Islet of Langerhans (tissue), 1 donor: ENCODE measurements around the gene CNOT3.
A peak's percentile ranks its signal among the peaks of the same experiment; 100 is the strongest.
"Not testable (repeated sequence)": the region's sequence is repeated elsewhere in the genome, so short reads cannot be mapped to it uniquely, and the experiment has no call there.

Experiments used
- FAIRE-seq: peaks from one replicate; lab custom pipeline; 2011; peaks lifted over from hg19 to GRCh38; lab: Jason Lieb, UNC

The CNOT3 gene

GRCh38 chr19:54137699-54138488 is at the start of gene CNOT3:
Gene CNOT3, plus strand, starts transcription at chr19:54137762. Its CDS starts 5,217 bp downstream, at chr19:54142979.
- FAIRE-seq: no peak

DNA sequence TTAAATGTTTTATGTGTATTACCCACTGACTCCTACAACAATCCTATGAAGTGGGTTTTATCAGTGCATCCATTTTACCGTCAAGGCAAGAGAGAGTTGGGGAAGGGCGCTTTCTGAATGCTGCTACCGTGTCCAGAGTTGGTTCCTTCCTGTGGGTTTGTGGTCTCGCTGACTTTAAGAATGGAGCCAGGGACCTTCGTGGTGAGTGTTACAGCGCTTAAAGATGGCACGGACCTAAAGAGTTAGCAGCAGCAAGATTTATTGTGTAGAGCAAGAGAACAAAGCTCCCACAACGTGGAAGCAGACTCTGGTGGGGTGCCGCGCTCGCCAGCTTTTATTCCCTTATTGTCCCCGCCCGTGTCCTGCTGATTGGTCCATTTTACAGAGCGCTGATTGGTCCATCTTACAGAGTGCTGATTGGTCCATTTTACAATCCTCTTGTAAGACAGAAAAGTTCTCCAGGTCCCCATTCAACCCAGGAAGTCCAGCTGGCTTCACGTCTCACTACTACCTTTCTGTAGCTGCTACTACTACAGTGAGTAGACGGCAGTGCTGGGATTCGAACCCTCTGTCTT is 43.0 kb upstream of the CNOT3 start:
- no peak for FAIRE-seq

- no peak for FAIRE-seq
Measured at GRCh38 chr19:54095136-54095858, 42.3 kb upstream of the CNOT3 start.

DNA sequence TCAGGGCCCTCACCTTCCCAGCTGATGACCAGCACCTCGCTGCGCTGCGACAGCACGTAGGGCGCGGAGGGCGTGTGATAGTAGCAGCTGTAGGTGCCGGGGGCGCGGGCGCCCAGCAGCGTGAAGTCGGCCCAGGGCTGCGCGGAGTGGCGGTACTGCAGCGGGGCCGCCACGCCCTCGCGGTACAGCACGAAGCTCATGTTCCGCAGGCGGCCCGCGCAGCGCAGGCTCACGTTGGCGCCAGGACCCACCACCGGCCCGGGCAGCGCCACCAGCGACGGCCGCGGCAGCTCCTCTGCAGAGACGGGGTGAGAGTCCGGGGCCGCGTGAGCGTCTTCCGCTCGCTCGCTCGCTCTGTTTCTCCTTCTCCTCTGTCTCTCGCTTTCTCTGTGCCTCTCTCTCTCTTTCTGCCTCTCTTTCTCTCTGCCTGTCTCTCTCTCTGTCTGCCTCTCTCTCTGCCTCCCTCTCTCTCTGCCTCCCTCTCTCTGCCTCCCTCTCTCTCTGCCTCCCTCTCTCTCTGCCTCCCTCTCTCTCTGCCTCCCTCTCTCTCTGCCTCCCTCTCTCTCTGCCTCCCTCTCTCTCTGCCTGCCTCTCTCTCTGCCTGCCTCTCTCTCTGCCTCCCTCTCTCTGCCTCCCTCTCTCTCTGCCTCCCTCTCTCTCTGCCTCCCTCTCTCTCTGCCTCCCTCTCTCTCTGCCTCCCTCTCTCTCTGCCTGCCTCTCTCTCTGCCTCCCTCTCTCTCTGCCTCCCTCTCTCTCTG is 41.5 kb upstream of the CNOT3 start:
- not testable (repeated sequence) for FAIRE-seq

- no peak for FAIRE-seq
Measured at GRCh38 chr19:54096617-54097106, 40.9 kb upstream of the CNOT3 start.

- FAIRE-seq: no peak
Measured at GRCh38 chr19:54099190-54099902, 38.2 kb upstream of the CNOT3 start.

DNA sequence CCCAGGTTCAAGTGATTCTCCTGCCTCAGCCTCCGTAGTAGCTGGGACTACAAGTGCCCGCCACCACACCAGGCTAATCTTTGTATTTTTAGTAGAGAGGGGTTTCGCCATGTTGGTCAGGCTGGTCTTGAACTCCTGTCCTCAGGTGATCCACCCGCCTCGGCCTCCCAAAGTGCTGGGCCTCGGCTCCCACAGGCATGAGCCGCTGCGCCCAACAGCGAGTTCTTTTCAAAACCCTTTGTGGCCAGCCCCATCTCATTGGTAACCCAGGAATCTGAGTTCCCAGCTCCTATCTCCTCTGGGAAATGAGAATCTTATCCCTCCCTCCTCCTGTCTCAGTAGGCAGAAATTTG is 37.7 kb upstream of the CNOT3 start:
- not testable (repeated sequence) for FAIRE-seq

GRCh38 chr19:54100561-54100960 is 37.0 kb upstream of the CNOT3 start, which contains the start of gene OSCAR:
Gene OSCAR, minus strand, starts transcription at chr19:54100803. Its CDS starts 11 bp downstream, at chr19:54100792.
- no peak for FAIRE-seq

DNA sequence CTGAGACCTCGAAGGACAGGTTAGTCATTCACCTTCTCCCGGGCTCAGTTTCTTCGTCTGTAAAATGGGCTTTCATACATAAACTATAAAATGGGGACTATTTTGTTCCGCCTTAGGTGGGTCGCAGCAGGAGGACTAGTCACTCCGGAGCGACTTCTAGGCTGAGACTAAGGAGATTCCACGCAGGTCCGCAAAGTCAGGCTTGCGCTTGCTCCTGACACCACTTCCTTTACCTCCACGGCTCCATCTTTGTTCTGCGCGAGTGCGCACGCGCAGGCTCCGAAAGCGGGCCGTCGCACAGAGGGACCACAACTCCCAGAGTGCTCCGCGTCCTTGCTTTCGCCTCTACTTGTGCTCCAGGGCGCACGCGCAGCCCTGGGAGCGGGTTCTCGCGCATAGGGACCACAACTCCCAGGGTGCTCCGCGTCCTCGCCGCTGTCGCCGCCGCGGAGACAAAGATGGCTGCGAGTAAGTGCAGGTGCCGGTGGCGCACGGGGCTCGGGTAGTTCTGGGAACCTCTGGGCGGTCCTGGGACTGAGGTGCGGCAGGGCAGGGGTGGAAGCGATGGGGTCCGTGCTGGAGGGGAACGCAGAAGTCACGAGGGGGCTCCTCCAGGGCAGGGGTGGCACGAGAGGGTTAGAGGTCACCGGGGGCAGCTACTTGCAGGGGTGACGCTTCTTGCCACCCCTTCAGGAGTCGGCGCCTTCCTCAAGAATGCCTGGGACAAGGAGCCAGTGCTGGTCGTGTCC is 35.0 kb upstream of the CNOT3 start, which contains the start of gene NDUFA3:
Gene NDUFA3, plus strand, starts transcription at position 435 of the 749 bp plus-strand sequence. Its CDS starts 24 bp downstream, at position 459.
- peak; percentile 76 for FAIRE-seq

DNA sequence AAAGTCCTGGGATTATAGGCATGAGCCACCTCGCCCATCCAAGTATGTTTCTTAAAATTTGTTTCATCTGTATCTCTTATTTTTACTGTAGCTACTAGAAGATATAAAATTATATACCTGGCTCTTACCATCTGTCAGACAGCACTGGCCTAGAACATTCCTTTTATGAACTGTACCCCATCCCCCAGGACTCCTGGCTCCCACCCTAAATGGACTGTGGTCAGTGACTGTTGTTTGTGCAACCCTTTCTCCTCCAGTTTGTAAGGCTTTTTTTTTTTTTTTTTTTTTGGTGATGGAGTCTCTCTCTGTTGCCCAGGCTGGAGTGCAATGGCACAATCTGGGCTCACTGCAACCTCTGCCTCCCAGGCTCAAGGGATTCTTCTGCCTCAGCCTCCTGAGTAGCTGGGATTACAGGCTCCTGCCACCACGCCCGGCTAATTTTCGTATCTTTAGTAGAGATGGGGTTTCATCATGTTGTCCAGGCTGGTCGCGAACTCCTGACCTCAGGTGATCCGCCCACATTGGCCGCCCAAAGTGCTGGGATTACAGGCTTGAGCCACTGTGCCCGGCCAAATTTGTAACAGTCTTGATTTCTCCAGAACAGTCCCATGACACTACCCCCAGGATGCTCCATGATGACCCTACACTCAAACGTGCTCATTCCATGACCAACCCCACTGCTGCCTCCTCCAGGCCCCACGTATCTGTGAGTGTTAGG is 32.4 kb upstream of the CNOT3 start:
- no peak for FAIRE-seq

GRCh38 chr19:54105796-54106195 is 31.8 kb upstream of the CNOT3 start:
- no peak for FAIRE-seq

GRCh38 chr19:54106716-54107115 is 30.8 kb upstream of the CNOT3 start:
- FAIRE-seq: no peak

DNA sequence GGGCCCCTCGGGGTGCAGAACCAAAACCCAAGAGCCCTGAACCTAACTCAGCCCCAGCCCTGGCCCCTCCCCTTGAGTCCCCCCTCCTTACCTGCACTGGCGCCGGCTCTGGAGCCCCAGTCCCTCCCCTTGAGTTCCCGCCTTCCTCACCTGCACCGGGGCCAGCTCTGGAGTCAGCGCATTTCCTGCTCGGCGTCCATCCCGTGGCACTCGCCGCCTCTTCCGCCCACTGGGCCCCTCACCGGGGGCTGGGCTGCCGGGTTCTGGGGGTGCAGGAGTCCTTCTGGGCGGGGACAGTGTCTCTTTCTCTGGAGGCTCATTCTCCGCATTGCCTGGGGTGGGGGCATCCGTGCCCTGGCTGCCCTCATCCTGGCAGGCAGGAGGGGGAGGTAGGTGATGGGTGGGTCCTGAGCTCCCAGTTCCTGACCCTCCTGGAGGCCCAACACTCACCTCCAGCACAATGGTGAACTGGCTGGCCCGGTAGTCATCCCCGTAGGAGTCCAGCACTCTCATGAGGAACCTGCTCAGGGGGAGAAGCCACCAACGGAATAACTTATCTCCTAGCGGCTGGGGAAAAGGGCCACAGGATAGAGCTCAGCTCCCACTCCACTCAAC is 29.6 kb upstream of the CNOT3 start:
- no peak for FAIRE-seq

GRCh38 chr19:54108496-54108895 is 29.1 kb upstream of the CNOT3 start:
- no peak for FAIRE-seq

GRCh38 chr19:54109651-54110050 is 27.9 kb upstream of the CNOT3 start:
- no peak for FAIRE-seq

GRCh38 chr19:54114340-54115108 is 23.0 kb upstream of the CNOT3 start:
- no peak for FAIRE-seq

DNA sequence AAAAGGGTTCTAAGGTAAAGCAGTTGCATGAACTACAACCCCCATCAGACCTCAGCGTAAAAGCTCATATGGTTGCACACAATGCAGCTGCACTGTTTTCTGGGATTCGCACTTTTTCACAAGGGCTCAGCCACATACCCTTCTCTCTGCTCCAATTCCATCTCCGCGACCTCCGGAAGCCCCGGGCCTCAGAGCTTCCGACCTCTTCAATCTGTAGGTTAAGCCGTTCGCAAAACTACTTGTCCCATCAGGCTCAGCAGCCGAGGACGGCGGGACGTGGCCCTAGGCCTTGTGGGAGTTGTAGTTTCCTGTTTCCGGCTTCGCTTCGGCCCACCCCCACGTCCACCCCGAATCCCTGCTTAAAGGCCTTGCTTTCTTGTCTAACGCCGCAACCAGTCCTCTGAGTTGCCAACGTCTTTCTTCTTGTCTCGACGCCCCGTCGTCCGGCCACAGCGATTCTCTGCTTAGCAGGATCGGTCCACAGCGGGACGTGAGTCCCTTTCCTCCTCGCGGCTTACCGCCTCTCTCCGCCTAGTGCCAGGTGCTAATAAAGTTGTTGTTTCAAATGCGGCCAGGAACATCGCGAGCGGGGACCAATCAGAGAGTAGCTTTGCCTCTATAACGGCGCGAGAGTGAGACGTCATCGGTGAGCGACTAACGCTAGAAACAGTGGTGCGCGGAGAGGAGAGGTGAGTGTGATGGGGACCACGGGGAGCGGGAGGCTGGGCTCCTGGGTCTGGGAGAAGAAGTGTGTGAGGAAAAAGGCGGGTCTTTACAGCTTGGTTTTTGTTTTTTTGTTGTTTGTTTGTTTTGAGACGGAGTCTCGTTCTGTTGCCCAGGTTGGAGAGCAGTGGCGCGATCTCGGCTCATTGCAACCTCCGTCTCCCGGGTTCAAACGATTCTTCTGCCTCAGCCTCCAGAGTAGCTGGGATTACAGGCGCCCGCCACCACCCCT is 22.2 kb upstream of the CNOT3 start, which contains the start of the genes PRPF31 and TFPT:
Gene PRPF31, plus strand, starts transcription at position 646 of the 955 bp plus-strand sequence. CDS start 2,525 bp downstream, outside the sequence.
Gene TFPT, minus strand, starts transcription at position 549 of the 955 bp plus-strand sequence. Its CDS starts 388 bp downstream, at position 161.
- FAIRE-seq: peak; percentile 99
